GM12875 (cell line): Measurements from ENCODE around the gene TSHZ1.

Source experiments
- H3K4me3 ChIP-seq: one replicate; pipeline ENCODE4 v1.5.1; 2011; ENCODE audit warnings: low read depth, low read length, control low read depth
- CTCF ChIP-seq: IDR thresholded peaks from 2 replicates; pipeline ENCODE4 v1.5.1; 2011; ENCODE audit warnings: low read depth, mild to moderate bottlenecking, control low read depth, inconsistent platforms, low read length, moderate library complexity, borderline replicate concordance; ENCODE audit not compliant: insufficient read depth

Gene TSHZ1

GRCh38 chr18:75223687-75224347 lies 13.2 kb downstream of the TSHZ1 start:
- H3K4me3 ChIP-seq, result no peak overlapping the region
- TF ChIP-seq CTCF, result no peak

GRCh38 chr18:75226286-75226955 lies 15.8 kb downstream of the TSHZ1 start:
- no peak for TF ChIP-seq CTCF
- H3K4me3 ChIP-seq, result no peak overlapping the region

GRCh38 chr18:75226956-75227316 lies 16.3 kb downstream of the TSHZ1 start:
- TF ChIP-seq CTCF, result no peak
- H3K4me3 ChIP-seq, result no peak overlapping the region

- no peak overlapping the region for H3K4me3 ChIP-seq
These were observed 17.1 kb downstream of the TSHZ1 start for GRCh38 chr18:75227535-75228296.

GRCh38 chr18:75228967-75229366 lies 18.4 kb downstream of the TSHZ1 start:
- H3K4me3 ChIP-seq, result no peak overlapping the region
- no peak for TF ChIP-seq CTCF

More at GRCh38 chr18:75227535-75228296, 17.1 kb downstream of the TSHZ1 start:
- no peak for TF ChIP-seq CTCF

GRCh38 chr18:75229437-75229836 lies 18.8 kb downstream of the TSHZ1 start:
- no peak for TF ChIP-seq CTCF
- H3K4me3 ChIP-seq, result no peak overlapping the region
